SK-N-SH (cell line): ENCODE data around the gene THOC6. TPM values are rescaled to one million over a fixed set of nuclear protein-coding genes. Genes with fewer than 3 reads are reported as not detected.

ENCODE experiments used
- CTCF ChIA-PET: fragments of 300-600, 350-600 bp; formaldehyde crosslinking; extraction: SDS; loops from one replicate; lab custom pipeline; 2021; lab: Yijun Ruan, JAX
- POLR2A ChIA-PET: fragments of 350-600 bp; sonication (Branson Sonifier 250); formaldehyde crosslinking; extraction: SDS; loops from one replicate; lab custom pipeline; 2020; ENCODE audit warnings: antibody characterized with exemption, inconsistent platforms; lab: Yijun Ruan, JAX
- DNase-seq: peaks from one replicate; pipeline ENCODE4 v3.0.0; 2012
- H2AFZ ChIP-seq: fragments of 200-600 bp; sonication (generic); 2 replicates; pipeline ENCODE4 v1.8.1; 2016; ENCODE audit warnings: antibody characterized with exemption, mild to moderate bottlenecking, low read depth
- H3F3A ChIP-seq: fragments of 200-600 bp; sonication (generic); replicated peaks from 2 replicates; pipeline ENCODE3; 2016; ENCODE audit warnings: antibody characterized with exemption, mild to moderate bottlenecking; ENCODE audit not compliant: insufficient read depth
- H3K27ac ChIP-seq, 2 experiments: fragments of 200-500 bp in 1 of 2; fragments of 200-600 bp in 1 of 2; sonication (Bioruptor generic) in 1 of 2; sonication (generic), shearing (Covaris generic) in 1 of 2; 2 replicates each; pipeline versions ENCODE4 v1.5.1 to v1.6.1; 2014 to 2016; ENCODE audit warnings: low read depth in 2 of 2, inconsistent platforms in 1 of 2, low read length in 1 of 2, mild to moderate bottlenecking in 1 of 2, mixed read lengths in 1 of 2
- H3K27me3 ChIP-seq: fragments of 200-600 bp; sonication (generic), shearing (Covaris generic); 2 replicates; pipeline ENCODE4 v1.6.1; 2016; ENCODE audit warnings: mixed run types; ENCODE audit not compliant: insufficient read depth
- H3K36me3 ChIP-seq, 2 experiments: fragments of 200-500 bp in 1 of 2; fragments of 200-600 bp in 1 of 2; sonication (Bioruptor generic) in 1 of 2; sonication (generic) in 1 of 2; replicated peaks in 1 of 2; 2 replicates each; pipeline versions ENCODE3 to v1.5.1; 2014 to 2016; ENCODE audit warnings: low read length in 1 of 2, mild to moderate bottlenecking in 1 of 2; ENCODE audit not compliant: insufficient read depth in 2 of 2, control insufficient read depth in 1 of 2
- H3K4me1 ChIP-seq, 2 experiments: fragments of 200-500 bp in 1 of 2; fragments of 200-600 bp in 1 of 2; sonication (Bioruptor generic) in 1 of 2; sonication (generic), shearing (Covaris generic) in 1 of 2; 2 replicates each; pipeline versions ENCODE4 v1.5.1 to v1.6.1; 2014 to 2016; ENCODE audit warnings: low read depth in 1 of 2, low read length in 1 of 2, mixed run types in 1 of 2; ENCODE audit not compliant: insufficient read depth in 2 of 2, control insufficient read depth in 1 of 2
- H3K4me2 ChIP-seq: fragments of 200-600 bp; sonication (generic), shearing (Covaris generic); 2 replicates; pipeline ENCODE4 v1.6.1; 2017; ENCODE audit warnings: mixed run types
- H3K4me3 ChIP-seq, 2 experiments: fragments of 200-500 bp in 1 of 2; fragments of 200-600 bp in 1 of 2; sonication (Bioruptor generic) in 1 of 2; sonication (generic), shearing (Covaris generic) in 1 of 2; 2 replicates each; pipeline versions ENCODE4 v1.5.1 to v1.8.1; 2014 to 2016; ENCODE audit warnings: low read depth in 2 of 2, inconsistent platforms in 1 of 2, low read length in 1 of 2, mild to moderate bottlenecking in 1 of 2, mixed read lengths in 1 of 2, moderate library complexity in 1 of 2
- H3K79me2 ChIP-seq: fragments of 200-600 bp; sonication (generic); 2 replicates; pipeline ENCODE4 v1.8.1; 2017; ENCODE audit warnings: mild to moderate bottlenecking; ENCODE audit not compliant: insufficient read depth
- H3K9ac ChIP-seq: fragments of 200-600 bp; sonication (generic); 2 replicates; pipeline ENCODE4 v1.6.1; 2017; ENCODE audit warnings: mixed run types
- H3K9me2 ChIP-seq: fragments of 200-600 bp; sonication (generic); 2 replicates; pipeline ENCODE4 v1.6.1; 2017; ENCODE audit warnings: mixed run types
- H3K9me3 ChIP-seq: fragments of 200-600 bp; sonication (generic); 2 replicates; pipeline ENCODE4 v1.6.1; 2017; ENCODE audit warnings: mixed run types, mild to moderate bottlenecking, moderate library complexity
- H4K20me1 ChIP-seq: fragments of 200-600 bp; sonication (generic); 2 replicates; pipeline ENCODE4 v1.6.1; 2017; ENCODE audit warnings: mild to moderate bottlenecking, mixed run types; ENCODE audit not compliant: insufficient read depth
- EZH2phosphoT487 ChIP-seq: fragments of 200-600 bp; sonication (generic); IDR thresholded peaks from 2 replicates; pipeline ENCODE4 v1.6.1; 2017; ENCODE audit warnings: low read depth, mixed run types, mild to moderate bottlenecking, antibody characterized with exemption, moderate library complexity, borderline replicate concordance
- FOSL2 ChIP-seq: IDR thresholded peaks from 2 replicates; pipeline ENCODE4 v1.4.0; 2012; ENCODE audit warnings: low read depth, mild to moderate bottlenecking, moderate library complexity, borderline replicate concordance
- FOXM1 ChIP-seq: IDR thresholded peaks from 2 replicates; pipeline ENCODE4 v1.4.0; 2012; ENCODE audit warnings: low read depth, mild to moderate bottlenecking
- GABPA ChIP-seq: IDR thresholded peaks from 2 replicates; pipeline ENCODE4 v1.4.0; 2012; ENCODE audit warnings: low read depth, mild to moderate bottlenecking
- GATA2 ChIP-seq: sonication (generic); formaldehyde crosslinking; IDR thresholded peaks from 2 replicates; pipeline ENCODE4 v1.5.0; 2020; ENCODE audit warnings: mild to moderate bottlenecking, missing genetic modification reagents
- JUND ChIP-seq: IDR thresholded peaks from 2 replicates; pipeline ENCODE4 v1.4.0; 2012
- MAX ChIP-seq: IDR thresholded peaks from 2 replicates; pipeline ENCODE4 v1.4.0; 2012; ENCODE audit warnings: low read depth
- MEF2A ChIP-seq: IDR thresholded peaks from 2 replicates; pipeline ENCODE4 v1.4.0; 2012; ENCODE audit warnings: low read depth, borderline replicate concordance
- NRF1 ChIP-seq: IDR thresholded peaks from 2 replicates; pipeline ENCODE4 v1.6.1; 2012; ENCODE audit warnings: low read depth, mild to moderate bottlenecking, low read length
- POLR2AphosphoS5 ChIP-seq: IDR thresholded peaks from 2 replicates; pipeline ENCODE4 v1.6.1; 2012; ENCODE audit warnings: low read depth, low read length
- RAD21 ChIP-seq: IDR thresholded peaks from 2 replicates; pipeline ENCODE4 v1.6.1; 2012; ENCODE audit warnings: mild to moderate bottlenecking, low read length
- RFX5 ChIP-seq: IDR thresholded peaks from 2 replicates; pipeline ENCODE4 v1.6.1; 2012; ENCODE audit warnings: mild to moderate bottlenecking, improper control_type of control experiment, low read length
- RXRA ChIP-seq: IDR thresholded peaks from 2 replicates; pipeline ENCODE4 v1.4.0; 2012; ENCODE audit warnings: low read depth, mild to moderate bottlenecking, borderline replicate concordance
- SMC3 ChIP-seq: IDR thresholded peaks from 2 replicates; pipeline ENCODE4 v1.6.1; 2012; ENCODE audit warnings: low read depth, low read length, improper control_type of control experiment
- TAF1 ChIP-seq: IDR thresholded peaks from 2 replicates; pipeline ENCODE4 v1.6.1; 2012; ENCODE audit warnings: low read depth, mild to moderate bottlenecking, low read length, moderate library complexity, borderline replicate concordance
- TCF12 ChIP-seq: IDR thresholded peaks from 2 replicates; pipeline ENCODE4 v1.4.0; 2012
- USF1 ChIP-seq: IDR thresholded peaks from 2 replicates; pipeline ENCODE4 v1.4.0; 2012; ENCODE audit warnings: low read depth, borderline replicate concordance
- whole genome bisulfite sequencing: methylation state at CpG from one replicate; pipeline ENCODE4 v1.1.6; 2017; ENCODE audit warnings: low lambda C conversion rate; 5-methylcytosine and 5-hydroxymethylcytosine counted together
- polyA plus RNA-seq, 3 experiments: library from polyadenylated mRNA; depleted of rRNA; stranded (reverse); fragments of >200 nt; gene quantifications; 2 replicates each; pipeline ENCODE4 v1.2.3, GENCODE V29; 2012
- TF ChIP-seq, protein P1 (sequence below): IDR thresholded peaks from 2 replicates; pipeline ENCODE4; 2012
- TF ChIP-seq, protein P2 (sequence below): fragments of 150-350 bp; IDR thresholded peaks from 2 replicates; pipeline ENCODE4 v1.6.1; 2017; ENCODE audit warnings: antibody characterized with exemption, low read length, low read depth, borderline replicate concordance

The THOC6 gene
- polyA plus RNA-seq, 1 of the 3 experiments (the other 2 are of a cell fraction) = 37.7 TPM

DNA sequence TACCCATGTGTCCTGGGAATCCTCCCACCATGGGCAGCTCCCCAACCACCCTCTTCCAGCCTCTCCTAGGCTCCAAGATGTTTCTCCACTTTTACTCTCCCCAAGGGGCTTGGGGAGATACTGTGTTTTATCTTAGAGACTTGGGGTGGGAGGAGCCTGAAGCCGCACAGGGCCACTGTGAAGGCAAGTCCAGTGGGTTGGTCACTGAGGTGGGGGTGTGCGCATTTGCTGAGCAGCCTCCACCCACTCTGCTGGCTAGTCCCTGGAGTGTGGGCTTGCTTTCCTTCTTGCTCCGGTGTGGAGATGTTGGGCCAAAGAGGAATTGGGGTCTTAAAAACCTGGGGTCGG, 15.2 kb upstream of the THOC6 start (continued):
- TF ChIP-seq NRF1 = no peak
- TF ChIP-seq, protein P1, sequence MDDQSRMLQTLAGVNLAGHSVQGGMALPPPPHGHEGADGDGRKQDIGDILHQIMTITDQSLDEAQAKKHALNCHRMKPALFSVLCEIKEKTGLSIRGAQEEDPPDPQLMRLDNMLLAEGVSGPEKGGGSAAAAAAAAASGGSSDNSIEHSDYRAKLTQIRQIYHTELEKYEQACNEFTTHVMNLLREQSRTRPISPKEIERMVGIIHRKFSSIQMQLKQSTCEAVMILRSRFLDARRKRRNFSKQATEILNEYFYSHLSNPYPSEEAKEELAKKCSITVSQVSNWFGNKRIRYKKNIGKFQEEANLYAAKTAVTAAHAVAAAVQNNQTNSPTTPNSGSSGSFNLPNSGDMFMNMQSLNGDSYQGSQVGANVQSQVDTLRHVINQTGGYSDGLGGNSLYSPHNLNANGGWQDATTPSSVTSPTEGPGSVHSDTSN = no peak
- TF ChIP-seq POLR2AphosphoS5 = no peak
- TF ChIP-seq GATA2 (CRISPR knock-in tag) = no peak
- TF ChIP-seq EZH2phosphoT487 = no peak
- no peak for TF ChIP-seq FOXM1
- TF ChIP-seq MEF2A = no peak

- no peak overlapping the region for H3K27ac ChIP-seq
- no peak overlapping the region for H3K9ac ChIP-seq
- H3K9me2 ChIP-seq = no peaks in the 10 kb centered on the region
- no peak for DNase-seq
- H3K4me1 ChIP-seq = peaks cover 0 to 3% of the 10 kb centered on the region in 2 experiments; a peak in 1 of 4 replicates
- WGBS = 83% methylated on average over 13 of the region's 21 CpGs
- no peaks in the 10 kb centered on the region for H3K27me3 ChIP-seq
- H3K79me2 ChIP-seq = no peaks in the 10 kb centered on the region
- H4K20me1 ChIP-seq = no peaks in the 10 kb centered on the region
- TF ChIP-seq USF1 = no peak
- TF ChIP-seq RXRA = no peak
- TF ChIP-seq RAD21 = no peak
- no peak for TF ChIP-seq MAX
- TF ChIP-seq FOSL2 = no peak
- TF ChIP-seq, all 33 proteins: peak for 0
- Histone ChIP-seq H2AFZ (no peak overlapping the region), H3K4me2 (no peak overlapping the region), H3K36me3 (no peaks in the 10 kb centered on the region), H3K4me3 (no peak overlapping the region), H3K9me3 (no peaks in the 10 kb centered on the region), H3F3A (no peaks in the 10 kb centered on the region)
- CTCF ChIA-PET = interaction anchor here (0.5 to 8.2 kb wide), 6 partner anchors 11 to 83 kb away, joined by 3 to 72 read pairs (median 4); partner anchors contain the start of genes CLDN6, HCFC1R1, THOC6 and TNFRSF12A
- POLR2A ChIA-PET = interaction anchor here (1.7 kb wide), 1 partner anchor 11 kb away, joined by 4 read pairs; the partner anchor contains the start of gene TNFRSF12A
These were observed 14.1 kb upstream of the THOC6 start for GRCh38 chr16:3009568-3010390.

DNA sequence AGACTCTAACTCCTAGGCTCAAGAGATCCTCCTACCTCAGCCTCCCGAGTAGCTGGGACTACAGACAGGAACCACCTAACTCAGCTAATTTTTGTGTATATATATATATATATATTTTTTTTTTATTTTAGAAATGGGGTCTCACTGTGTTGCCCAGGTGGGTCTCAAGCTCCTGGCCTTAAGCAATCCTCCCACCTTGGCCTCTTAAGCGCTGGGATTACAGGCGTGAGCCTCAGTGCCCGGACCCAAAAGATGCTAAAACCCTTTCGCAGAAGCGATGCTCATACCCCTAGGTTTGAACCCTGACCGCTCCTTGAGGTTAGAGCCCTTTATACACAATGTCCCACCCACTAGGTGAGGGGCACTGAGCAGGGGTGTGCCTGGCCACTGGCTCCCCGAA, 13.3 kb upstream of the THOC6 start:
- POLR2A ChIA-PET = interaction anchor here (1.7 kb wide), 1 partner anchor 10 kb away, joined by 4 read pairs; the partner anchor contains the start of gene TNFRSF12A
- H3K27me3 ChIP-seq = no peaks in the 10 kb centered on the region
- TF ChIP-seq SMC3 (no peak), MAX (no peak), RFX5 (no peak), POLR2AphosphoS5 (no peak), EZH2phosphoT487 (no peak), USF1 (no peak), TAF1 (no peak), TCF12 (no peak), GABPA (no peak), JUND (no peak)
- TF ChIP-seq, protein P1 = no peak
- TF ChIP-seq, protein P2, sequence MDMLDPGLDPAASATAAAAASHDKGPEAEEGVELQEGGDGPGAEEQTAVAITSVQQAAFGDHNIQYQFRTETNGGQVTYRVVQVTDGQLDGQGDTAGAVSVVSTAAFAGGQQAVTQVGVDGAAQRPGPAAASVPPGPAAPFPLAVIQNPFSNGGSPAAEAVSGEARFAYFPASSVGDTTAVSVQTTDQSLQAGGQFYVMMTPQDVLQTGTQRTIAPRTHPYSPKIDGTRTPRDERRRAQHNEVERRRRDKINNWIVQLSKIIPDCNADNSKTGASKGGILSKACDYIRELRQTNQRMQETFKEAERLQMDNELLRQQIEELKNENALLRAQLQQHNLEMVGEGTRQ = no peak

More for the DNA sequence above, 13.3 kb upstream of the THOC6 start:
- WGBS = 88% methylated on average over 7 of the region's 8 CpGs
- Histone ChIP-seq H3K36me3 (no peaks in the 10 kb centered on the region), H3K9me2 (no peaks in the 10 kb centered on the region), H3K27ac (no peak overlapping the region), H3K79me2 (no peaks in the 10 kb centered on the region), H3K4me3 (no peak overlapping the region), H2AFZ (no peak overlapping the region), H3K9ac (no peak overlapping the region), H3K4me1 (no peaks in the 10 kb centered on the region), H3K9me3 (no peaks in the 10 kb centered on the region), H3F3A (no peaks in the 10 kb centered on the region), H4K20me1 (no peaks in the 10 kb centered on the region), H3K4me2 (no peak overlapping the region)
- CTCF ChIA-PET = interaction anchor here (1.6 to 8.2 kb wide), 3 partner anchors 10 to 84 kb away, joined by 3 to 72 read pairs (median 10); partner anchors contain the start of genes CLDN6, HCFC1R1, THOC6 and TNFRSF12A
- no peak for DNase-seq
